Ascending aorta (tissue), 2 donors: ENCODE results near the gene TRHDE. TPM values are rescaled to one million over a fixed set of nuclear protein-coding genes. Genes with fewer than 3 reads are reported as not detected.

ENCODE experiments used
- DNase-seq, 2 donors: peaks; one replicate each; pipeline ENCODE4 v3.0.0-alpha.2; 2019; ENCODE audit warnings: low spot score in 2 of 2
- H3K27ac ChIP-seq, 2 donors: fragments of 200-600 bp; sonication (generic); one replicate each; pipeline ENCODE4 v1.5.1; 2016 to 2017; ENCODE audit warnings: mild to moderate bottlenecking in 1 of 2
- H3K27me3 ChIP-seq: fragments of 200-600 bp; sonication (generic); one replicate; pipeline ENCODE4 v1.5.1; 2017
- H3K36me3 ChIP-seq, 2 donors: fragments of 200-600 bp; sonication (generic); one replicate each; pipeline ENCODE4 v1.5.1; 2016
- H3K4me1 ChIP-seq, 2 donors: fragments of 200-600 bp; sonication (generic); one replicate each; pipeline ENCODE4 v1.5.1; 2016 to 2017; ENCODE audit warnings: mild to moderate bottlenecking in 1 of 2
- H3K4me3 ChIP-seq, 2 donors: fragments of 200-600 bp; sonication (generic); one replicate each; pipeline ENCODE4 v1.5.1; 2016 to 2017; ENCODE audit warnings: mild to moderate bottlenecking in 1 of 2
- H3K9me3 ChIP-seq, 2 donors: fragments of 200-600 bp; sonication (generic); one replicate each; pipeline ENCODE4 v1.5.1; 2016
- intact Hi-C: fragments of 100-400 bp; cut with DNase I; formaldehyde crosslinking; loops from one replicate; pipeline ENCODE4 v1.15.1; 2023
- total RNA-seq: library from RNA; depleted of rRNA; stranded (reverse); fragments of >200 nt; gene quantifications from one replicate; pipeline ENCODE4 v1.1.0, GENCODE V29; 2016
- TF ChIP-seq, protein P1 (sequence below), 3 experiments: fragments of 200-600 bp in 2 of 3; fragments of 450-650 bp in 1 of 3; sonication (generic) in 2 of 3; IDR thresholded peaks; one replicate each; pipeline ENCODE4 v1.5.1; 2016 to 2019; ENCODE audit warnings: antibody characterized with exemption in 3 of 3, mild to moderate bottlenecking in 1 of 3, moderate library complexity in 1 of 3

Gene TRHDE
- total RNA-seq, 1 donor from 2014 or later, result 34.0 TPM

GRCh38 chr12:72270961-72271360 lies 1.2 kb upstream of the TRHDE start:
- peaks cover 4% of the 10 kb centered on the region for H3K27me3 ChIP-seq
- H3K27ac ChIP-seq, result peak overlapping the region in 1 of 2 donors; percentile 76
- DNase-seq, result no peak
- no peaks in the 10 kb centered on the region for H3K36me3 ChIP-seq
- intact Hi-C loops, result no loop called here
- peaks cover 0 to 9% of the 10 kb centered on the region in 2 donors for H3K4me1 ChIP-seq
- TF ChIP-seq, protein P1, sequence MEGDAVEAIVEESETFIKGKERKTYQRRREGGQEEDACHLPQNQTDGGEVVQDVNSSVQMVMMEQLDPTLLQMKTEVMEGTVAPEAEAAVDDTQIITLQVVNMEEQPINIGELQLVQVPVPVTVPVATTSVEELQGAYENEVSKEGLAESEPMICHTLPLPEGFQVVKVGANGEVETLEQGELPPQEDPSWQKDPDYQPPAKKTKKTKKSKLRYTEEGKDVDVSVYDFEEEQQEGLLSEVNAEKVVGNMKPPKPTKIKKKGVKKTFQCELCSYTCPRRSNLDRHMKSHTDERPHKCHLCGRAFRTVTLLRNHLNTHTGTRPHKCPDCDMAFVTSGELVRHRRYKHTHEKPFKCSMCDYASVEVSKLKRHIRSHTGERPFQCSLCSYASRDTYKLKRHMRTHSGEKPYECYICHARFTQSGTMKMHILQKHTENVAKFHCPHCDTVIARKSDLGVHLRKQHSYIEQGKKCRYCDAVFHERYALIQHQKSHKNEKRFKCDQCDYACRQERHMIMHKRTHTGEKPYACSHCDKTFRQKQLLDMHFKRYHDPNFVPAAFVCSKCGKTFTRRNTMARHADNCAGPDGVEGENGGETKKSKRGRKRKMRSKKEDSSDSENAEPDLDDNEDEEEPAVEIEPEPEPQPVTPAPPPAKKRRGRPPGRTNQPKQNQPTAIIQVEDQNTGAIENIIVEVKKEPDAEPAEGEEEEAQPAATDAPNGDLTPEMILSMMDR (IDR thresholded peaks at IDR 0.05), result no peak
- H3K4me3 ChIP-seq, result peak overlapping the region in 1 of 2 donors; percentile 82
- no peaks in the 10 kb centered on the region for H3K9me3 ChIP-seq

GRCh38 chr12:72271451-72272090 lies 599 bp upstream of the TRHDE start:
- DNase-seq, result no peak
- intact Hi-C loops, result no loop called here
- Histone ChIP-seq H3K4me3 (peak overlapping the region; percentile 63 to 82), H3K4me1 (peaks cover 0 to 9% of the 10 kb centered on the region in 2 donors), H3K9me3 (no peaks in the 10 kb centered on the region), H3K27me3 (peaks cover 4% of the 10 kb centered on the region), H3K36me3 (no peaks in the 10 kb centered on the region), H3K27ac (peak overlapping the region; percentile 34 to 76)
- TF ChIP-seq, protein P1 (IDR thresholded peaks at IDR 0.05), result no peak

GRCh38 chr12:72272731-72273498 lies 745 bp downstream of the TRHDE start:
- Histone ChIP-seq H3K36me3 (no peaks in the 10 kb centered on the region), H3K27ac (peak overlapping the region in 1 of 2 donors; percentile 76), H3K27me3 (peaks cover 4% of the 10 kb centered on the region), H3K4me3 (peak overlapping the region; percentile 63 to 82), H3K4me1 (peaks cover 0 to 9% of the 10 kb centered on the region in 2 donors), H3K9me3 (no peaks in the 10 kb centered on the region)
- TF ChIP-seq, protein P1 (IDR thresholded peaks at IDR 0.05), result no peak
- DNase-seq, result no peak
- intact Hi-C loops, result no loop called here

DNA sequence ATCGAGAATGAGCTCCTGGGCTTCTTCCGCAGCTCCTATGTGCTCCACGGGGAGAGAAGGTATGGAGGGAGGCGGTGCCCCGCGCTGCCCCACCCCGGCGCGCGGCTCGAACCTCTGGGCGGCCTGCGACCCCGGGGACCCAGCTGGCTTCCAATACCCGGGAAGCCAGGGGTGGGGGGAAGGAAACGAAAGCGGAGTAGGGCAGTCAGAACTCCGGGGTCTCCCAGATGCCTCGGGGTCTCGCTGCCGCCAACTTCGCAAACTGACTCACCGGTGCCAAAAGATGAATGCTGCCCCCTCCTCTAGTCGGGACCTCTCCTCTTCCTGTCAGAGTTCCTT lies 1.3 kb downstream of the TRHDE start:
- no peaks in the 10 kb centered on the region for H3K9me3 ChIP-seq
- no peaks in the 10 kb centered on the region for H3K36me3 ChIP-seq
- no peak for DNase-seq
- peaks cover 0 to 9% of the 10 kb centered on the region in 2 donors for H3K4me1 ChIP-seq
- intact Hi-C loops, result no loop called here
- peak overlapping the region; percentile 63 to 82 for H3K4me3 ChIP-seq
- TF ChIP-seq, protein P1 (IDR thresholded peaks at IDR 0.05), result no peak
- peak overlapping the region in 1 of 2 donors; percentile 76 for H3K27ac ChIP-seq
- H3K27me3 ChIP-seq, result peaks cover 4% of the 10 kb centered on the region

GRCh38 chr12:72273851-72274351 lies 1.7 kb downstream of the TRHDE start:
- Histone ChIP-seq H3K4me3 (peak overlapping the region; percentile 63 to 82), H3K27me3 (peaks cover 4% of the 10 kb centered on the region), H3K9me3 (no peaks in the 10 kb centered on the region), H3K4me1 (peaks cover 0 to 9% of the 10 kb centered on the region in 2 donors), H3K36me3 (no peaks in the 10 kb centered on the region), H3K27ac (no peak overlapping the region)
- no peak for DNase-seq
- TF ChIP-seq, protein P1 (IDR thresholded peaks at IDR 0.05), result no peak
- intact Hi-C loops, result no loop called here
